PC-3 (cell line): ENCODE data around the gene CNTNAP2. TPM values are rescaled to one million over a fixed set of nuclear protein-coding genes. Genes with fewer than 3 reads are reported as not detected.

Source experiments
- ATAC-seq: fragments of 200-7000 bp; cut with Tn5 transposase; 2 replicates; pipeline ENCODE4 v1.9.1; 2020; ENCODE audit warnings: mild to moderate bottlenecking, moderate library complexity
- BruUV-seq: library from RNA; stranded (reverse); fragments of 400-500 nt; replicated peaks from 2 replicates; lab custom pipeline; 2021; lab: Mats Ljungman, UMichigan
- CTCF ChIA-PET: fragments of 300-600 bp; sonication (Branson Sonifier 250); formaldehyde crosslinking; loops from one replicate; lab custom pipeline; 2022; ENCODE audit warnings: antibody characterized with exemption; lab: Charles Lee
- POLR2A ChIA-PET: fragments of 300-600 bp; sonication (Branson Sonifier 250); formaldehyde crosslinking; loops from one replicate; lab custom pipeline; 2022; ENCODE audit warnings: antibody characterized with exemption; ENCODE audit not compliant: unreplicated experiment; lab: Charles Lee
- DNase-seq: peaks from one replicate; pipeline ENCODE4 v3.0.0-alpha.2; 2015
- H2AFZ ChIP-seq: fragments of 300-600 bp; sonication (generic); 2 replicates; pipeline ENCODE4 v1.6.0; 2016; ENCODE audit warnings: antibody characterized with exemption, low read length
- H3F3A ChIP-seq: fragments of 300-600 bp; sonication (generic); one replicate; pipeline ENCODE4 v1.6.0; 2017; ENCODE audit warnings: antibody characterized with exemption, low read length, control low read depth, mild to moderate bottlenecking; ENCODE audit not compliant: unreplicated experiment
- H3K27ac ChIP-seq: fragments of 300-600 bp; sonication (generic); 2 replicates; pipeline ENCODE4 v1.5.1; 2016; ENCODE audit warnings: mild to moderate bottlenecking, low read length
- H3K27me3 ChIP-seq: fragments of 300-600 bp; sonication (generic); 2 replicates; pipeline ENCODE4 v1.6.1; 2016; ENCODE audit warnings: low read length, mixed read lengths
- H3K36me3 ChIP-seq: fragments of 300-600 bp; sonication (generic); 2 replicates; pipeline ENCODE4 v1.6.1; 2016; ENCODE audit warnings: low read depth, mixed run types, low read length, mixed read lengths
- H3K4me1 ChIP-seq: fragments of 300-600 bp; sonication (generic); 2 replicates; pipeline ENCODE4 v1.5.1; 2016; ENCODE audit warnings: low read length; ENCODE audit not compliant: insufficient read depth
- H3K4me2 ChIP-seq: fragments of 300-600 bp; sonication (generic); 2 replicates; pipeline ENCODE4 v1.6.0; 2016; ENCODE audit warnings: low read length
- H3K4me3 ChIP-seq: fragments of 300-600 bp; sonication (generic); 2 replicates; pipeline ENCODE4 v1.5.1; 2016; ENCODE audit warnings: mild to moderate bottlenecking, low read length, mixed read lengths
- H3K79me2 ChIP-seq: fragments of 300-600 bp; sonication (generic); 2 replicates; pipeline ENCODE4 v1.6.1; 2017; ENCODE audit warnings: low read length, mixed read lengths
- H3K9ac ChIP-seq: fragments of 300-600 bp; sonication (generic); 2 replicates; pipeline ENCODE4 v1.6.0; 2016; ENCODE audit warnings: mild to moderate bottlenecking, low read length
- H3K9me2 ChIP-seq: fragments of 300-600 bp; sonication (generic); replicated peaks from 2 replicates; pipeline ENCODE4 v1.6.1; 2016; ENCODE audit warnings: mixed run types, low read length, mixed read lengths
- H3K9me3 ChIP-seq: fragments of 300-600 bp; sonication (generic); 2 replicates; pipeline ENCODE4 v1.6.1; 2016; ENCODE audit warnings: low read length, mixed read lengths
- H4K20me1 ChIP-seq: fragments of 300-600 bp; sonication (generic); 2 replicates; pipeline ENCODE4 v1.6.1; 2016; ENCODE audit warnings: low read length, mixed read lengths
- EZH2 ChIP-seq: fragments of 300-600 bp; sonication (generic); IDR thresholded peaks from one replicate; pipeline ENCODE4 v1.6.1; 2017; ENCODE audit warnings: antibody characterized with exemption, mild to moderate bottlenecking, low read length; ENCODE audit not compliant: unreplicated experiment
- EZH2phosphoT487 ChIP-seq: fragments of 300-600 bp; sonication (generic); IDR thresholded peaks from 2 replicates; pipeline ENCODE4 v1.6.1; 2018; ENCODE audit warnings: mild to moderate bottlenecking, antibody characterized with exemption, low read length, borderline replicate concordance
- intact Hi-C: fragments of 100-400 bp; cut with micrococcal nuclease; formaldehyde crosslinking; loops from 2 replicates; pipeline ENCODE4 v1.9.0; 2023
- total RNA-seq: library from RNA; depleted of rRNA; stranded (reverse); fragments of >200 nt; gene quantifications from 2 replicates; pipeline ENCODE4 v1.2.3, GENCODE V29; 2014
- TF ChIP-seq, protein P1 (sequence below): fragments of 300-600 bp; sonication (generic); conservative IDR thresholded peaks from 2 replicates; pipeline ENCODE4 v1.5.1; 2017; ENCODE audit warnings: antibody characterized with exemption, low read depth, mild to moderate bottlenecking, low read length

CNTNAP2 gene
- total RNA-seq, 1 experiment from 2014 or later = 1.5 TPM

GRCh38 chr7:147803606-147804005 lies 1687.0 kb downstream of the CNTNAP2 start:
- Histone ChIP-seq H3K9me2 (no peaks in the 10 kb centered on the region), H3K27ac (no peak overlapping the region), H3K4me3 (no peak overlapping the region), H3K9ac (no peak overlapping the region), H3K4me1 (no peaks in the 10 kb centered on the region), H2AFZ (no peak overlapping the region), H3K27me3 (no peaks in the 10 kb centered on the region), H3K4me2 (no peak overlapping the region), H3F3A (no peaks in the 10 kb centered on the region), H3K9me3 (no peaks in the 10 kb centered on the region), H3K36me3 (no peaks in the 10 kb centered on the region), H3K79me2 (no peaks in the 10 kb centered on the region), H4K20me1 (no peaks in the 10 kb centered on the region)
- ChIA-PET CTCF (no interaction called here), POLR2A (no interaction called here)
- intact Hi-C loops = no loop called here
- no TSS peak for BruUV-seq
- ATAC-seq = no peak
- TF ChIP-seq EZH2 (no peak), EZH2phosphoT487 (no peak)
- TF ChIP-seq, protein P1, sequence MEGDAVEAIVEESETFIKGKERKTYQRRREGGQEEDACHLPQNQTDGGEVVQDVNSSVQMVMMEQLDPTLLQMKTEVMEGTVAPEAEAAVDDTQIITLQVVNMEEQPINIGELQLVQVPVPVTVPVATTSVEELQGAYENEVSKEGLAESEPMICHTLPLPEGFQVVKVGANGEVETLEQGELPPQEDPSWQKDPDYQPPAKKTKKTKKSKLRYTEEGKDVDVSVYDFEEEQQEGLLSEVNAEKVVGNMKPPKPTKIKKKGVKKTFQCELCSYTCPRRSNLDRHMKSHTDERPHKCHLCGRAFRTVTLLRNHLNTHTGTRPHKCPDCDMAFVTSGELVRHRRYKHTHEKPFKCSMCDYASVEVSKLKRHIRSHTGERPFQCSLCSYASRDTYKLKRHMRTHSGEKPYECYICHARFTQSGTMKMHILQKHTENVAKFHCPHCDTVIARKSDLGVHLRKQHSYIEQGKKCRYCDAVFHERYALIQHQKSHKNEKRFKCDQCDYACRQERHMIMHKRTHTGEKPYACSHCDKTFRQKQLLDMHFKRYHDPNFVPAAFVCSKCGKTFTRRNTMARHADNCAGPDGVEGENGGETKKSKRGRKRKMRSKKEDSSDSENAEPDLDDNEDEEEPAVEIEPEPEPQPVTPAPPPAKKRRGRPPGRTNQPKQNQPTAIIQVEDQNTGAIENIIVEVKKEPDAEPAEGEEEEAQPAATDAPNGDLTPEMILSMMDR = no peak
- DNase-seq = no peak

- CTCF ChIA-PET = no interaction called here
These were observed 1687.4 kb downstream of the CNTNAP2 start for GRCh38 chr7:147804032-147804431.

DNA sequence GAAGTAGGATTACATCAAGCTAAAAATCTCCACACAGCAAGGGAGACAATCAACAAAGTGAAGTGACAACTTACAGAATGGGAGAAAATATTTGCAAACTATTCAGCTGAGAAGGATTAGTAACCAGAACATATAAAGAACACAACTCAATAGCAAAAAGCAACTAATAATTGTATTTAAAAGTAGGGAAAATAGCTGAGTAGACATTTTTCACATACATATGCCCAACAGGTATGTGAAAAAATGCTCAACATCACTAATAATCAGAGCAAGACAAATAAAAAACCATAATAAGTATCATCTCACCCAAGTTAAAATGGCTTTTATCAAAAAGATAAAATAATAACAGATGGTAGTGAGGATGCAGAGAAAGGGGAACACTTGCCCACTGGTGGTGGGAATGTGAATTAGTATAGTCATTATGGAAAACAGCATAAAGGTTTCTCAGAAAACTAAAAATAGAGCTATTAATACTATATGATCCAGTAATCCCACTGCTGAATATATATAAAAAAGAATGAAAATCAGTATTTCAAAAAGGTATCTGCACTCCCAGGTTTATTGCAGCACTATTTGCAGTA lies 1689.5 kb downstream of the CNTNAP2 start:
- Histone ChIP-seq H3K36me3 (no peaks in the 10 kb centered on the region), H3K9me2 (no peaks in the 10 kb centered on the region), H3K4me1 (no peaks in the 10 kb centered on the region), H3K27ac (no peak overlapping the region), H2AFZ (no peak overlapping the region), H3K27me3 (no peaks in the 10 kb centered on the region), H3F3A (no peaks in the 10 kb centered on the region), H3K79me2 (no peaks in the 10 kb centered on the region), H4K20me1 (no peaks in the 10 kb centered on the region), H3K4me2 (no peak overlapping the region), H3K9ac (no peak overlapping the region), H3K4me3 (no peak overlapping the region), H3K9me3 (no peaks in the 10 kb centered on the region)
- DNase-seq (no peak), ATAC-seq (no peak)
- intact Hi-C loops = no loop called here
- POLR2A ChIA-PET = no interaction called here
- CTCF ChIA-PET = interaction anchor here (0.7 kb wide), 1 partner anchor 337 kb away, joined by 3 read pairs; no protein-coding TSS in a partner anchor
- TF ChIP-seq, protein P1 = no peak; the same call in 1 of the 2 replicates
- TF ChIP-seq EZH2phosphoT487 = no peak
- no peak for TF ChIP-seq EZH2
- BruUV-seq = no TSS peak

More at GRCh38 chr7:147804032-147804431, 1687.4 kb downstream of the CNTNAP2 start:
- BruUV-seq = no TSS peak
- no peaks in the 10 kb centered on the region for H3K9me2 ChIP-seq
- H3K36me3 ChIP-seq = no peaks in the 10 kb centered on the region
- H3F3A ChIP-seq = no peaks in the 10 kb centered on the region
- POLR2A ChIA-PET = no interaction called here
- no peaks in the 10 kb centered on the region for H3K27me3 ChIP-seq
- H3K9me3 ChIP-seq = no peaks in the 10 kb centered on the region
- H3K4me2 ChIP-seq = no peak overlapping the region
- no peak for TF ChIP-seq EZH2
- no peak for TF ChIP-seq EZH2phosphoT487
- TF ChIP-seq, protein P1 = no peak
- DNase-seq (no peak), ATAC-seq (no peak)
- H4K20me1 ChIP-seq = no peaks in the 10 kb centered on the region
- H2AFZ ChIP-seq = no peak overlapping the region
- no peak overlapping the region for H3K4me3 ChIP-seq
- H3K4me1 ChIP-seq = no peaks in the 10 kb centered on the region
- no peak overlapping the region for H3K27ac ChIP-seq
- H3K9ac ChIP-seq = no peak overlapping the region
- H3K79me2 ChIP-seq = no peaks in the 10 kb centered on the region
- intact Hi-C loops = no loop called here
